ENCODE results near the gene IGSF21.

GRCh38 chr1:18144916-18145647, 37.5 kb downstream of the IGSF21 start:
- TF ChIP-seq, protein P1, sequence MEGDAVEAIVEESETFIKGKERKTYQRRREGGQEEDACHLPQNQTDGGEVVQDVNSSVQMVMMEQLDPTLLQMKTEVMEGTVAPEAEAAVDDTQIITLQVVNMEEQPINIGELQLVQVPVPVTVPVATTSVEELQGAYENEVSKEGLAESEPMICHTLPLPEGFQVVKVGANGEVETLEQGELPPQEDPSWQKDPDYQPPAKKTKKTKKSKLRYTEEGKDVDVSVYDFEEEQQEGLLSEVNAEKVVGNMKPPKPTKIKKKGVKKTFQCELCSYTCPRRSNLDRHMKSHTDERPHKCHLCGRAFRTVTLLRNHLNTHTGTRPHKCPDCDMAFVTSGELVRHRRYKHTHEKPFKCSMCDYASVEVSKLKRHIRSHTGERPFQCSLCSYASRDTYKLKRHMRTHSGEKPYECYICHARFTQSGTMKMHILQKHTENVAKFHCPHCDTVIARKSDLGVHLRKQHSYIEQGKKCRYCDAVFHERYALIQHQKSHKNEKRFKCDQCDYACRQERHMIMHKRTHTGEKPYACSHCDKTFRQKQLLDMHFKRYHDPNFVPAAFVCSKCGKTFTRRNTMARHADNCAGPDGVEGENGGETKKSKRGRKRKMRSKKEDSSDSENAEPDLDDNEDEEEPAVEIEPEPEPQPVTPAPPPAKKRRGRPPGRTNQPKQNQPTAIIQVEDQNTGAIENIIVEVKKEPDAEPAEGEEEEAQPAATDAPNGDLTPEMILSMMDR (IDR thresholded peaks at IDR 0.05; ENCODE audit: poor library complexity) = no peak
- TF ChIP-seq EZH2phosphoT487 (IDR thresholded peaks at IDR 0.05; ENCODE audit: low read depth, severe bottlenecking, unreplicated experiment) = no peak
- no peak for TF ChIP-seq EZH2 (IDR thresholded peaks at IDR 0.05; ENCODE audit: borderline replicate concordance)
